NT2/D1 (cell line): Measurements from ENCODE around the gene LRRC18.

Experiments
- YY1 ChIP-seq: IDR thresholded peaks from 2 replicates; pipeline ENCODE4 v1.6.1; 2011; ENCODE audit not compliant: insufficient read length, insufficient read depth
- ZNF274 ChIP-seq: IDR thresholded peaks from 2 replicates; pipeline ENCODE4 v1.6.1; 2011; ENCODE audit warnings: mild to moderate bottlenecking, low read depth, low read length

DNA sequence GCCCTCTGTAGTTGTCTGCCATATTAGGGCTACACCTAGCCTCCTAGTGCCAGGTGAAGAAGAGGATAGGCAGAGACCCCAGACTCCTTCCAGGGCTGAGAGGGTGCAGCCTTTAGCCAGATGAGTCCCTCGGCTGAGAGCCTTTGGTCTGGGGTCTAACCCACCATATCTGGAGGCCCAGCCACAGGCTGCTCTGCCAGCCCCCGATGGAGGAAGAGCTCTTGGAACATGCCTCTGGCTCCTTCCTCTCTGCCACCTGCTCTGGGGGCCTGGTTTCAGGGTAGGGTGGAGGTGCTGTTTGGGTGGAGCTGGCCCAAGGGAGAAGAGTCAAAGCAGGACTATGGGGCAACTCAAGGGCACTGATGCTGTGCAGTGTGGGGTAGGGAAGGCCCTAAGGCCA, 1.4 kb downstream of the LRRC18 start:
- no peak for TF ChIP-seq ZNF274
- no peak for TF ChIP-seq YY1
